GM18951 (cell line): ENCODE results near the gene RASGRP2.
"Not testable (repeated sequence)": the region's sequence is repeated elsewhere in the genome, so short reads cannot be mapped to it uniquely, and the experiment has no call there.

ENCODE experiments used
- POLR2A ChIP-seq: IDR thresholded peaks from 4 replicates; pipeline ENCODE4 v1.6.1; 2011; ENCODE audit warnings: mild to moderate bottlenecking; ENCODE audit not compliant: insufficient read length, insufficient read depth; ENCODE audit errors: extremely low read depth
- in situ Hi-C: fragments of 300-500 bp; cut with MboI; formaldehyde crosslinking; loops from one replicate; pipeline ENCODE4 v1.12.0; 2022; ENCODE audit warnings: low sequenced_read_pairs, mixed read lengths, inconsistent platforms; ENCODE audit not compliant: unreplicated experiment

Gene RASGRP2

GRCh38 chr11:64711956-64712362 is 32.0 kb downstream of the RASGRP2 start:
- in situ Hi-C loops: no loop called here
- TF ChIP-seq POLR2A: no peak

- in situ Hi-C loops: no loop called here
- TF ChIP-seq POLR2A: no peak
These were observed 32.6 kb downstream of the RASGRP2 start for GRCh38 chr11:64711138-64711955.

- in situ Hi-C loops: no loop called here
- no peak for TF ChIP-seq POLR2A
These were observed 33.4 kb downstream of the RASGRP2 start for GRCh38 chr11:64710418-64711137.

GRCh38 chr11:64705501-64705900 is 38.4 kb downstream of the RASGRP2 start:
- no peak for TF ChIP-seq POLR2A
- in situ Hi-C loops: no loop called here

- in situ Hi-C loops: no loop called here
- no peak for TF ChIP-seq POLR2A
These were observed 40.9 kb downstream of the RASGRP2 start for GRCh38 chr11:64703048-64703447.

GRCh38 chr11:64701956-64702355 is 42.0 kb downstream of the RASGRP2 start:
- in situ Hi-C loops: not testable (repeated sequence)

GRCh38 chr11:64698427-64698826 is 45.5 kb downstream of the RASGRP2 start:
- TF ChIP-seq POLR2A: no peak
- in situ Hi-C loops: no loop called here

GRCh38 chr11:64697663-64698375 is 46.1 kb downstream of the RASGRP2 start:
- in situ Hi-C loops: no loop called here
- TF ChIP-seq POLR2A: no peak

- in situ Hi-C loops: no loop called here
- no peak for TF ChIP-seq POLR2A
These were observed 47.9 kb downstream of the RASGRP2 start for GRCh38 chr11:64696045-64696444.

GRCh38 chr11:64695548-64695947 is 48.4 kb downstream of the RASGRP2 start:
- in situ Hi-C loops: no loop called here
- no peak for TF ChIP-seq POLR2A

- in situ Hi-C loops: no loop called here
- no peak for TF ChIP-seq POLR2A
These were observed 49.0 kb downstream of the RASGRP2 start for GRCh38 chr11:64694821-64695365.

GRCh38 chr11:64694026-64694755 is 49.8 kb downstream of the RASGRP2 start:
- TF ChIP-seq POLR2A: no peak
- in situ Hi-C loops: no loop called here
